Neural crest cell (in vitro differentiated cells): Measurements from ENCODE around the gene MRPL3. TPM values are rescaled to one million over a fixed set of nuclear protein-coding genes. Genes with fewer than 3 reads are reported as not detected.

Experiments
- DNase-seq: peaks from one replicate; pipeline ENCODE4 v3.0.0; 2021; ENCODE audit warnings: low read depth, mixed read lengths, low spot score
- H3K27ac Mint-ChIP-seq: one replicate; pipeline ENCODE4 v1.8.0; 2021; ENCODE audit warnings: mild to moderate bottlenecking, mixed read lengths; ENCODE audit not compliant: unreplicated experiment
- H3K27me3 Mint-ChIP-seq: 2 replicates; pipeline ENCODE4 v1.8.0; 2021; ENCODE audit warnings: low read depth, mild to moderate bottlenecking, mixed read lengths
- H3K36me3 Mint-ChIP-seq: 2 replicates; pipeline ENCODE4 v1.8.0; 2021; ENCODE audit warnings: low read depth, mild to moderate bottlenecking, mixed read lengths
- H3K4me1 Mint-ChIP-seq: 2 replicates; pipeline ENCODE4 v1.8.0; 2021; ENCODE audit warnings: mixed read lengths
- H3K4me3 Mint-ChIP-seq: one replicate; pipeline ENCODE4 v1.8.0; 2021; ENCODE audit warnings: mild to moderate bottlenecking, mixed read lengths
- H3K9me3 Mint-ChIP-seq: 2 replicates; pipeline ENCODE4 v1.8.0; 2021; ENCODE audit warnings: mixed read lengths
- CTCF ChIP-seq: fragments of 200-600 bp; sonication (generic); conservative IDR thresholded peaks from 2 replicates; pipeline ENCODE4 v1.5.0; 2021; ENCODE audit warnings: antibody characterized with exemption, mild to moderate bottlenecking
- total RNA-seq: library from RNA; stranded (reverse); gene quantifications from 2 replicates; pipeline ENCODE4 v1.2.1, GENCODE V29; 2021

The MRPL3 gene
- total RNA-seq, 1 donor from 2014 or later, result 107 TPM

- H3K4me3 Mint-ChIP-seq, result no peak overlapping the region
- peaks cover 2% of the 10 kb centered on the region for H3K27me3 Mint-ChIP-seq
- no peak for TF ChIP-seq CTCF
- no peaks in the 10 kb centered on the region for H3K9me3 Mint-ChIP-seq
- H3K4me1 Mint-ChIP-seq, result no peaks in the 10 kb centered on the region
- H3K36me3 Mint-ChIP-seq, result peaks cover 5% of the 10 kb centered on the region
- DNase-seq, result no peak
- H3K27ac Mint-ChIP-seq, result no peak overlapping the region
These were observed 43.7 kb upstream of the MRPL3 start for GRCh38 chr3:131546441-131546840.

- Mint-ChIP-seq H3K36me3 (peaks cover 5% of the 10 kb centered on the region), H3K27me3 (no peaks in the 10 kb centered on the region), H3K4me1 (no peaks in the 10 kb centered on the region), H3K9me3 (no peaks in the 10 kb centered on the region), H3K27ac (no peak overlapping the region), H3K4me3 (no peak overlapping the region)
- DNase-seq, result no peak
- no peak for TF ChIP-seq CTCF
These were observed 41.8 kb upstream of the MRPL3 start for GRCh38 chr3:131544557-131544956.

DNA sequence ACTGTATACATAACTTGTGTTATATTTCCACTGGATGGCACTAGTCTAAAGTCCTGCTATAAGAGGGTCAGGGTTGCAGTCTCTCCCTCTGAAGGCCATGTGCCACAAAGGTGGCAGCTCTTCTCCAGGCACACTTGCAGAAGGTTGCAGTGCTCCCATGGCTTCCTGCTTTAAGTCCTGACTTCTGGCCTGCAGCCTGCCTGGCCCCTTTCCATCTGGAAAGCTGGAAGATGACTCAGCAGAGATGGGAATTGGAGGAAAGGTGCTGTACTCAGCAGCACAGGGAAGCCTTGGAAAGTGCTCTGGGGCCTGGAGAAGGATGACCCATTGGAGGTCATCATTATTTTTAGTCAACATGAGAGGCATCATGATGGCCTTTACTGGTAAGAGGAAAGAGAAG is 40.9 kb upstream of the MRPL3 start:
- Mint-ChIP-seq H3K36me3 (peaks cover 2% of the 10 kb centered on the region), H3K27me3 (peaks cover 3% of the 10 kb centered on the region), H3K27ac (no peak overlapping the region), H3K4me3 (no peak overlapping the region), H3K4me1 (no peaks in the 10 kb centered on the region), H3K9me3 (no peaks in the 10 kb centered on the region)
- DNase-seq, result no peak
- TF ChIP-seq CTCF, result no peak

DNA sequence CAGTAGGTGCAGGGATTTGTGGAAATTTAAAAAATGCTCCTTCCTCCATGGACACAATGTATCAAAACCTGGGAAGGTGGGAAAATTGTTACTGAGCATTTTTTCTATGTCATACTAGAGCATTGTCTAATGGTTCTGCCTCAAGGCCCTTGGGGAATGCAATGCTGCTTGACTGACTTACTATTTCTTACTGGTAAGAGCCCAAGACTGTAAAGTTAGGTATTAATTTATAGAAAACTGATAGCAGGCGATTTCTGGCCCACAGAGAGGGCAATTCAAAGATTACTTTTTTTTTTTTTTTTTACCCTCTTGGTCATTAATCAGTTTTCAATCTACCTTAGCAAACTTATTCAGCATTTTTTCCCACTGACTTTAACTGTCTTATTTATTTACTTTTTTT is 38.5 kb upstream of the MRPL3 start:
- Mint-ChIP-seq H3K4me3 (no peak overlapping the region), H3K4me1 (no peaks in the 10 kb centered on the region), H3K27ac (no peak overlapping the region), H3K36me3 (peaks cover 2% of the 10 kb centered on the region), H3K27me3 (peaks cover 3% of the 10 kb centered on the region), H3K9me3 (no peaks in the 10 kb centered on the region)
- DNase-seq, result no peak
- no peak for TF ChIP-seq CTCF

- Mint-ChIP-seq H3K4me3 (no peak overlapping the region), H3K4me1 (no peaks in the 10 kb centered on the region), H3K27me3 (peaks cover 3% of the 10 kb centered on the region), H3K9me3 (no peaks in the 10 kb centered on the region), H3K27ac (no peak overlapping the region), H3K36me3 (peaks cover 2% of the 10 kb centered on the region)
- no peak for TF ChIP-seq CTCF
- no peak for DNase-seq
These were observed 38.0 kb upstream of the MRPL3 start for GRCh38 chr3:131540821-131541220.

DNA sequence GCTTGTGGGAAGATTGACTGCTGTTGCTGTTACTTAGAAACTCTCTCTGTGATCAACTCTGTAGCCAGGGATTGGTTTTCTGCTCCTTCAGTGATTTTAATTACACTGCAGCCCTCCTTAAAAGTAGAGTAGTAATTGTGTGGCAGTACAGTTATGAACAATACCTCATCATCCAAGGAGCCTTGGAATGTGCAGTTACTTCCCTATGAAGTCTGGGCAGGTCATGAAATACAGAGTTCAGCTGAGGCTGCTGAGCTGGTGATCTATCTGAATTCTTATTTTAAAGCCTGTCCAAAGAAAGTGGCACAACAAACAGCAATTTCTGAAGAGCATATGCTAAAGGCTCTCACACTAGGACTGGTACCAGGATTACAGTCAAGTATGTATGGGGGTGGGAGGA is 37.4 kb upstream of the MRPL3 start:
- Mint-ChIP-seq H3K4me1 (no peaks in the 10 kb centered on the region), H3K27ac (no peak overlapping the region), H3K4me3 (no peak overlapping the region), H3K36me3 (peaks cover 2% of the 10 kb centered on the region), H3K9me3 (no peaks in the 10 kb centered on the region), H3K27me3 (peaks cover 3% of the 10 kb centered on the region)
- no peak for DNase-seq
- no peak for TF ChIP-seq CTCF
